ENCODE measurements around the gene DIDO1. TPM values are rescaled to one million over a fixed set of nuclear protein-coding genes. Genes with fewer than 3 reads are reported as not detected.
A peak's percentile ranks its signal among the peaks of the same experiment; 100 is the strongest.

The DIDO1 gene
- total and polyA plus RNA-seq, 2 of the 13 experiments (the other 11 are each of a cell fraction or from before 2014, with no cell fraction given), result 75.0 to 75.1 TPM

DNA sequence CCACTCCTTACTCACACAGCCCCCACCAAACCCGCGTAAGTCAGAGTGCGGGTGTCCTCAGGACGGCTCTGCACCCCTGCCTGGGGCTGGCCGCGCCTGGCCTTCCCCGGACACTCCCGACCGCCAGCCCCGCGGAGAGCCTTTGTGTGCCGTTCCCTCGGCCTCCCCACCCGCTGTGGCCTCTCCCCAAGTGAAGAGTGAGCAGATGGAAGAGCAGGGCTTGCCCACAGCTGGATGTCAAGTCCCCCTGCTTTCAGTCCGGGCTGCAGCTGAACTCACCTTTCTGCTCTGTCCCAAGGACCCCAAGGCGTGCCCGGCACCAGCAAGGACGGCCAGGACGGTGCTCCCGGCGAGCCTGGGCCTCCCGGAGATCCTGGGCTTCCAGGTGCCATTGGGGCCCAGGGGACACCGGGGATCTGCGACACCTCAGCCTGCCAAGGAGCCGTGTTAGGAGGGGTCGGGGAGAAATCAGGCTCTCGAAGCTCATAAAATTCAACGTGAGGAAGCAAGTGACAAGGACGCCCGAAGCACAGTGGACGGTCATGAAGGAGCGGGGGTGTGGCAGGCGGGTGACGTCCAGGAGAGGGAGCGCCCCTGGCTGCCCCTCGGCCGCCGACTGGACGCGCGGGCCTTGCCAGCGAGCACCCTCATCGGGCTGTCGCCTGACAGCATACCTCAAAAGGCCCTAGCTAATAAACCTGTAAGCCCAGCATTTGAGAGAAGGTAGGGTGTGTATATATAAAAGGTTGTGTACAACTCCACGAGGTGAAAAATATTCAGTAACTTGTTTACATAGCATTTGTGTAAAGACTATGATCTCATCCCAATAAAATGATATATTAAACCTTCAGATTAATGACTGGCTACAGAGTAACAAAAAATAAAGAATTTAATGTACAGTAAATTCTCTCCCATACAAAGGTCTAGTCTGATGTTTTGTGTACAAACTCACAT is 85.8 kb downstream of the DIDO1 start (continued):
- TF ChIP-seq ZNF800 (CRISPR knock-in tag; IDR thresholded peaks at IDR 0.05), result no peak
- no peak for TF ChIP-seq ZNF660 (CRISPR knock-in tag; IDR thresholded peaks at IDR 0.05; ENCODE audit: borderline replicate concordance, low read depth)
- TF ChIP-seq ETV6 (CRISPR knock-in tag; conservative IDR thresholded peaks at IDR 0.05), result no peak
- no peak for TF ChIP-seq ZNF441 (CRISPR knock-in tag; IDR thresholded peaks at IDR 0.05; ENCODE audit: borderline replicate concordance)
- TF ChIP-seq SRSF1 (optimal IDR thresholded peaks at IDR 0.05; ENCODE audit: low read depth, low read length), result peak; percentile 45
- TF ChIP-seq, protein P1, sequence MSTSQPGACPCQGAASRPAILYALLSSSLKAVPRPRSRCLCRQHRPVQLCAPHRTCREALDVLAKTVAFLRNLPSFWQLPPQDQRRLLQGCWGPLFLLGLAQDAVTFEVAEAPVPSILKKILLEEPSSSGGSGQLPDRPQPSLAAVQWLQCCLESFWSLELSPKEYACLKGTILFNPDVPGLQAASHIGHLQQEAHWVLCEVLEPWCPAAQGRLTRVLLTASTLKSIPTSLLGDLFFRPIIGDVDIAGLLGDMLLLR (CRISPR knock-in tag; IDR thresholded peaks at IDR 0.05), result no peak
- no peak for TF ChIP-seq ZBTB38 (CRISPR knock-in tag; IDR thresholded peaks at IDR 0.05)
- no peak for TF ChIP-seq DNMT1 (CRISPR knock-in tag; IDR thresholded peaks at IDR 0.05)
- TF ChIP-seq HOXA7 (CRISPR knock-in tag; IDR thresholded peaks at IDR 0.05), result no peak
- TF ChIP-seq YEATS2 (CRISPR knock-in tag; IDR thresholded peaks at IDR 0.05; ENCODE audit: borderline replicate concordance), result no peak
- no peak for TF ChIP-seq TARDBP (CRISPR knock-in tag; IDR thresholded peaks at IDR 0.05)
- TF ChIP-seq ZNF552 (CRISPR knock-in tag; IDR thresholded peaks at IDR 0.05; ENCODE audit: borderline replicate concordance), result no peak

All from HepG2 (cell line).